HG03521 (cell line): ENCODE measurements around the gene ZNF546.
"Not testable (repeated sequence)": the region's sequence is repeated elsewhere in the genome, so short reads cannot be mapped to it uniquely, and the experiment has no call there.

Experiments
- ATAC-seq: cut with Tn5 transposase; IDR thresholded peaks from one replicate; pipeline ENCODE4 v1.9.1; 2021; ENCODE audit warnings: mild to moderate bottlenecking, moderate library complexity; ENCODE audit not compliant: unreplicated experiment

ZNF546 gene

GRCh38 chr19:39983695-39984300, 13.1 kb upstream of the ZNF546 start:
- no peak for ATAC-seq

GRCh38 chr19:39986643-39987042, 10.2 kb upstream of the ZNF546 start:
- ATAC-seq = no peak

DNA sequence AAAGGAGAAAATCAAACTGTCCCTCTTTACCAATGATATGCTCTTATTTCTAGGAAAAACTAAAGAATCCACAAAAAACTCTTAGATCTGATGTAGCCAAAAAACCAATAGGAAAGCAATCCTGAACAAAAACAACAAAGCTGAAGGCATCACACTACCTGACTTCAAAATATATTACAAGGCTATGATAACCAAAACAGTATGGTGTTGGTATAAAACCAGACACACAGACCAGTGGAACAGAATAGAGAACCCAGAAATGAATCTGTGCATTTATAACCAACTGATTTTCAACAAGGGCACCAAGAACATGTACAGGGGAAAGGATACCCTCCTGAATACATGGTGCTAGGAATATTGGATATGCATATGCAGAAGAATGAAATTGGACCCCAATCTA, 9.7 kb upstream of the ZNF546 start:
- ATAC-seq = no peak

- ATAC-seq = no peak
Measured at GRCh38 chr19:39987596-39987995, 9.3 kb upstream of the ZNF546 start.

- no peak for ATAC-seq
Measured at GRCh38 chr19:39993605-39994004, 3.3 kb upstream of the ZNF546 start.

DNA sequence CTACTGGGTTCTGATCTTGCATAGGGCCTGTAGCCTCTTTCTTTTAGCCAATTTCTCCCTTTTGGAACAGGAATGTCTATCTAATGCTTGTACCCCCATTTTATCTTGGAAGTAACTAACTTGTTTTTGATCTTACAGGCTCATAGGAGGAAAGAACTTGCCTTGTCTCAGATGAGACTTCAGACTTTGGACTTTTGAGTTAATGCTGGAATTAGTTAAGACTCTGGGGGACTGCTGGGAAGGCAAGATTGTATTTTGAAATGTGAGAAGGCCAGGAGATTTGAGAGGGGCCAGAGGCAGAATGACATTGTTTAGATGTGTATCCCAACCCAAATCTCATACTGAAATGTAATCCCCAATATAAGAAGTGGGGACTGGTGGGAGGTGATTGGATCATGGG, 2.5 kb upstream of the ZNF546 start:
- no peak for ATAC-seq

DNA sequence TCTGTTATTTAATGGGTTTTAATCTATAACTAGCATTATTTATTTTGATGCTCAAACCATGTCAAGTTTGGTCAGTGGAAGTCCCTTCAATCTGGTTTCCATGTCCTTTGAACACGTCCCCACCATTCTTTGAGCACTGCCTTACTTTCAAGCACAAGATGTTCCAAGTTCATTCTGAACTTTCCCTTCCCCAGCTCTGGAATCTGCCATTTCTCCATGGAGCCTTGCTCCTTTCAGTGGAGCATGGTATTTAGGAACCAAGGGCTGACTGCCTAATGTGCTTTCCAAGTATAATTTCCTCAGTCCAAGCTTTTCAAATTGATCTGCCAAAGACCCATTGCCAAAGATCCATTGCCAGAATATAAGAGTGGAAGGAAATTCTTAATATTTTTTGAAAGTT, 1.1 kb upstream of the ZNF546 start:
- no peak for ATAC-seq

DNA sequence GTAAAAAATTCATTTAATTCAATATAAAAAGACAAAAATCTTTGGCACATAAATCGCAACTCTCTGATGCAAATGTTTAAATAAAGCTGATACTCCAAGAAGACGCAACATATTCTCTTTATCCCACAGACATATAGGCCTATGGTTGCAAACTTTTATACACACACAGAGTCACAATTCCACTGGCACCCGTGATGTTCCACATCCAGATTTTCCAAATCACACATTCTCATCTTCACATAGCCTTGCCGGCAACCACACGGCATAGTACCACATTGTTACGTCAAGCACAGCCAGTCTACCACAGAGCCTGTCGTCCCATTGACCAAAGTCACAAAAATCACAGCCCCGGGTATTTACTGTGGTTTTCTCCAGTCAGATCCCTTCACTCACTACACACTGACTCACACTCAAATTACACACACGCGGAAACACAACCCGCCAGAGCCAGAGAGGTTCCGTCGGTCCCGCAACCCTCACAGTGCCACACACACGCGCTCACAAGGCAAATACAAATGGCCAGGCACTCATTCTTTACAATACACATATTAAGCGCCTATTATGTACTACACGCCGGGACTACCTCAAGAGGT, 546 bp upstream of the ZNF546 start:
- peak; percentile 9 for ATAC-seq

DNA sequence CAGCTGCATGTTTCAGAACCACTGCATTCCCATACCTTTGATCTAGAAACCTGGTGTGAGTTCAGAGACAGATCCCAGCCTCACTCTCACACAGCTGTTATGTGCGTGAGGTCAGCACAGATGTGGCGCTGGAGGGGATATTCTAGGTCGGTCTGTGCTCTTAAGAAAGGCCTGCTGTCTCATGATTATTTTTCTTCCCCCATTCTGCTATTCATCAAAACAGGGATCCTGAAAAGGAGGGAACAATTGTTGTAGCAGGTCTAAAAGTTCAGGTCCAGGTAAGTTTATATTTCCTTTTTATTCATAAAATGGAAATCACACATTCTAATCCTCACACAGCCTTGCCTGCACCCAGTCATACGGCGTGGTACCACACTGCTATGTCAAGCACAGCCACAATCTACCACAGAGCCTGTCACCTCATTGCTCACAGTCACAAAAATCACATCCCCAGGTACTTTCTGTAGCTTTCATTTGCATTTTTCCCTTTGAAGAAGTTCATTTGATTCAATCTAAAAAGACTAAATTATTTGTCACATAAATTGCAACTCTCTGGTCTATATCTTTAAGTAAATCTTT, 867 bp downstream of the ZNF546 start:
- no peak for ATAC-seq

DNA sequence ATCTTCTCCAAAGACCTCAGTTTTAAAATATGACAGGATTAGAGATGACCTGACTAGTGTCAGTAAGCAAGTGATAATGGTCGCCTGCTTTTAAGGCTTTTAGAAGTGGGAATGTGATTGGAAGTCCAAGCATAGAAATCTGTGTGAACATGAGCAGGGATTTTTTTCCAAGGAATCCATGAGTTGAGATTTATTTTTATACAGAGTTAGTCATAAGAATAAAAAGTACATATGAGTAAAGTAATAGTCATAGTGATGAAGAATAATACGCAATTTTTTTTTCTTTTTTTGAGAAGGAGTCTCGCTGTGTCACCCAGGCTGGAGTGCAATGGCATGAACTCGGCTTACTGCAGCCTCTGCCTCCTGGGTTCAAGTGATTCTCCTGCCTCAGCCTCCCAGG, 1.6 kb downstream of the ZNF546 start:
- no peak for ATAC-seq

GRCh38 chr19:40005691-40006272, 8.9 kb downstream of the ZNF546 start:
- no peak for ATAC-seq

GRCh38 chr19:40006273-40006691, 9.4 kb downstream of the ZNF546 start:
- no peak for ATAC-seq

DNA sequence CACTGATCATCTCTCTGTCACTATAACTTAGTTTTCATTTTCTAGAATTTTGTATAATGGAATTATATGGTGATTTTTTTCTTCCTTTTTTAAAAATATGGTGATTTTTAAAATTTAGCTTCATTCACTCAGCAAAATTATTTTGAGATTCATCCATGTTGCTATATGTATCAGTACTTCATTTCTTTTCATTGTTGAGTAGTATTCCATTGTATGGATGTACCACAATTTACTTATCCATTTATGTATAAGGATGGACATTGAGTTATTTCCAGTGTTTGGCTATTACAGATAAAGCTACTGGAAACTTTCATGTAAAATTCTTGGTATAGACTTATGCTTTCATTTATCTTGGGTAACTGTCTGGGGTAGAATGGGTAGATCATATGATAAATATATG, 12.8 kb downstream of the ZNF546 start:
- ATAC-seq = no peak

- ATAC-seq = no peak
Measured at GRCh38 chr19:40013991-40014390, 17.1 kb downstream of the ZNF546 start.

- no peak for ATAC-seq
Measured at GRCh38 chr19:40023969-40024368, 27.1 kb downstream of the ZNF546 start.

DNA sequence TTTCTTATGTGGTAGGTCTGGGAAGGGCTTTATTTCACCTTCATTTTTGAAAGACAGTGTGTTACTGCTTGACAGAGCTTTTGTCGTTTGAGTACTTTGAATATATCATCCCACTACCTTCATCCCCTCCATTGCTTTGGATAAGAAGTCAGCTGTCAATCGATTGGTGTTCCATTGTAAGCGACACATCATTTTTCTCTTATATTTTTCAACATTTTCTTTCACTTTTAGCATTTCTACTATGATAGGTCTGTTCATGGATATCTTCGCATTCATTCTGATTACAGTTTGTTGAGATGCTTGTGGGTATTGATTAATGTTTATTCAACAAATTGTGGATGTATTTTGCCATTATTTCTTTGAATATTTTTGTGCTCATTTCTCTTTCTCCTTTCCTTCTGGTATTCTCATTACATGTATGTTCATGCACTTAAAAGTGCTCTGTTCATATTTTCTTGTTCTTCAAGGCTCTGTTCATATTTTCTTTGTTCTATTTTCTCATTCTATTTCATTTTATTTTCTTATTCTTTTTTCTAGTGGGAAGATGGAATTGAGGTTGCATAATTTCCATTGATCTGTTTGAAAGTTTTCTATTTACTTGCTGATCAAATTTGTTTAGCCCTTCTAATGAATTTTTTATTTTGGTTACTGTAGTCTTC, 29.2 kb downstream of the ZNF546 start:
- no peak for ATAC-seq

DNA sequence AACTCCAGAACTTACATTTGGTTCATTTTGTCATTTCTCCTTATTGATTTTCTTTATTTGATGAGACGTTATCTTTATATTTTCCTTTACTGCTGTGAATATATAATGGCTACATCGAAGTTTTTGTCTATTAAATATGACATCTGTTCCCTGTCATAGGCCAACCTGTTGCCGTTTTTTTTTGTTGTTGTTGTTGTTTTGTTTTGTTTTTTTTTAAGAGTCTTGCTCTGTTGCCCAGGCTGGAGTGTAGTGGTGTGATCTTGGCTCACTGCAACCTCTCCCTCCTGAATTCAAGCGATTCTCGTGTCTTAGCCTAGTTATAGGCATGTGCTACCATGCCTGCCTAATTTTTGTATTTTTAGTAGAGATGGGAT, 29.7 kb downstream of the ZNF546 start:
- no peak for ATAC-seq

GRCh38 chr19:40033989-40034560, 37.2 kb downstream of the ZNF546 start:
- ATAC-seq = no peak

GRCh38 chr19:40035996-40036395, 39.1 kb downstream of the ZNF546 start:
- ATAC-seq = no peak

- not testable (repeated sequence) for ATAC-seq
Measured at GRCh38 chr19:40038047-40038446, 41.2 kb downstream of the ZNF546 start.

DNA sequence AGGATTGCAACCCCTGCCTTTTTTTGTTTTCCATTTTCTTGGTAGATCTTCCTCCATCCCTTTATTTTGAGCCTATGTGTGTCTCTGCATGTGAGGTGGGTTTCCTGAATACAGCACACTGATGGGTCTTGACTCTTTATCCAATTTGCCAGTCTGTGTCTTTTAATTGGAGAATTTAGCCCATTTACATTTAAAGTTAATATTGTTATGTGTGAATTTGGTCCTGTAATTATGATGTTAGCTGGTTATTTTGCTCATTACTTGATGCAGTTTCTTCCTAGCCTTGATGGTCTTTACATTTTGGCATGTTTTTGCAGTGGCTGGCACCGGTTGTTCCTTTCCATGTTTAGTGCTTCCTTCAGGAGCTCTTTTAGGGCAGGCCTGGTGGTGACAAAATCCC, 44.9 kb downstream of the ZNF546 start:
- not testable (repeated sequence) for ATAC-seq

- no peak for ATAC-seq
Measured at GRCh38 chr19:40053491-40053890, 56.6 kb downstream of the ZNF546 start.
